Gastroesophageal sphincter (tissue), 4 donors: Measurements from ENCODE around the gene RETSAT. TPM values are rescaled to one million over a fixed set of nuclear protein-coding genes. Genes with fewer than 3 reads are reported as not detected.

ENCODE experiments used
- ATAC-seq: fragments of 150-250 bp; one replicate; pipeline ENCODE4 v1.9.1; 2016; ENCODE audit warnings: mild to moderate bottlenecking, moderate library complexity
- H3K27ac ChIP-seq, 4 donors: fragments of 200-600 bp; sonication (generic) in 3 of 4; 1 replicate in 3 of 4; 2 replicates in 1 of 4; pipeline ENCODE4 v1.5.1; 2016 to 2019
- H3K27me3 ChIP-seq: fragments of 200-600 bp; sonication (generic); one replicate; pipeline ENCODE4 v1.5.1; 2019
- H3K36me3 ChIP-seq, 2 donors: fragments of 200-600 bp; sonication (generic); one replicate each; pipeline ENCODE4 v1.5.1; 2019; ENCODE audit warnings: control low read depth in 1 of 2
- H3K4me1 ChIP-seq, 3 donors: fragments of 200-600 bp; sonication (generic); 1 replicate in 2 of 3; 2 replicates in 1 of 3; pipeline ENCODE4 v1.5.1; 2016 to 2019; ENCODE audit warnings: control low read depth in 2 of 3
- H3K4me3 ChIP-seq, 2 donors: fragments of 200-600 bp; sonication (generic); one replicate each; pipeline ENCODE4 v1.5.1; 2019; ENCODE audit warnings: mild to moderate bottlenecking in 1 of 2, moderate library complexity in 1 of 2
- H3K9me3 ChIP-seq, 3 donors: fragments of 200-600 bp; sonication (generic); one replicate each; pipeline ENCODE4 v1.5.1; 2017 to 2019; ENCODE audit warnings: control low read depth in 2 of 3
- CTCF ChIP-seq, 4 experiments: fragments of 200-600 bp in 2 of 4; fragments of 450-650 bp in 2 of 4; sonication (generic) in 1 of 4; IDR thresholded peaks; one replicate each; pipeline ENCODE4 v1.5.1; 2017 to 2019; ENCODE audit warnings: antibody characterized with exemption in 4 of 4, mild to moderate bottlenecking in 2 of 4, moderate library complexity in 2 of 4
- EP300 ChIP-seq: sonication (generic); formaldehyde crosslinking; IDR thresholded peaks from one replicate; pipeline ENCODE4 v1.6.1; 2017; ENCODE audit warnings: antibody characterized with exemption, mild to moderate bottlenecking
- POLR2A ChIP-seq, 2 donors: fragments of 450-650 bp; IDR thresholded peaks; one replicate each; pipeline ENCODE4 v1.6.1; 2017; ENCODE audit warnings: antibody characterized with exemption in 2 of 2, mild to moderate bottlenecking in 2 of 2, moderate library complexity in 1 of 2
- POLR2AphosphoS5 ChIP-seq: sonication (generic); formaldehyde crosslinking; IDR thresholded peaks from one replicate; pipeline ENCODE4 v1.6.1; 2017; ENCODE audit warnings: antibody characterized with exemption
- WGBS, 2 donors: methylation state at CpG; one replicate each; pipeline ENCODE4 v1.1.5; 2018; ENCODE audit warnings: low coverage in 1 of 2; 5-methylcytosine and 5-hydroxymethylcytosine counted together
- total RNA-seq, 4 donors: library from RNA; depleted of rRNA; stranded (reverse); fragments of >200 nt; gene quantifications; one replicate each; pipeline ENCODE4 v1.1.0, GENCODE V29; 2016

Gene RETSAT
- total RNA-seq, 4 donors from 2014 or later: 29.5 to 61.8 (median 44.9) TPM

GRCh38 chr2:85357736-85358135, 3.4 kb upstream of the RETSAT start:
- Histone ChIP-seq H3K36me3 (peaks cover 0 to 70% of the 10 kb centered on the region in 2 donors), H3K27me3 (no peaks in the 10 kb centered on the region), H3K4me3 (no peak overlapping the region), H3K9me3 (no peaks in the 10 kb centered on the region), H3K4me1 (peaks cover 0 to 60% (median 9%) of the 10 kb centered on the region in 3 donors), H3K27ac (no peak overlapping the region)
- TF ChIP-seq EP300 (no peak), POLR2AphosphoS5 (no peak), POLR2A (IDR thresholded peaks at IDR 0.05) (no peak), CTCF (IDR thresholded peaks at IDR 0.05) (no peak)
- no peak for ATAC-seq
- 84 to 88% methylated on average over 3 of the region's 3 CpGs for WGBS, 2 donors

- Histone ChIP-seq H3K4me1 (peaks cover 0 to 73% (median 9%) of the 10 kb centered on the region in 3 donors), H3K27me3 (no peaks in the 10 kb centered on the region), H3K27ac (no peak overlapping the region), H3K9me3 (no peaks in the 10 kb centered on the region), H3K36me3 (peaks cover 0 to 61% of the 10 kb centered on the region in 2 donors), H3K4me3 (no peak overlapping the region)
- WGBS, 2 donors: 100% methylated on average over 1 of the region's 2 CpGs; no CpG with 5 or more reads in 1 of the 2 donors
- ATAC-seq: no peak
- TF ChIP-seq POLR2AphosphoS5 (no peak), EP300 (no peak), POLR2A (IDR thresholded peaks at IDR 0.05) (no peak)
Measured at GRCh38 chr2:85356186-85356585, 1.9 kb upstream of the RETSAT start.

DNA sequence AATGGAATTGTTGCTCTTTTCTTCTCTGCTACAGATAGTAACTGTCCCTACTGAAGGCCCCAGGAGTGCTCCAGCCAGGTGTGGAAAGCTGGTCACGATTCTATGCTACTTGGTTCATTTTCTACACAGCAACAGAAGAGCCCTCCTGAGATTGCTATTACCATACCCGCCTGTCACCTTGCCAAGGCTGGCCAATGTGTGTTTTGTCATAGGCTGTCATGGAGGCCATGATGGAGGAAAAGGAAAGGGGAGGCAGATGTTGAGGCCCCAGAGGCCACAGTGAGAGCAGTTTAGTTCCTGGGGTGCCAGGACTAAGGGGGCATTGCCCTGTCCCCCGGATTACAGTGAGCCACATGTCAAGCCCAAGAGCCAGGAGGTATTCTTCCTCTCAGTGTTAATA, 1.2 kb upstream of the RETSAT start:
- Histone ChIP-seq H3K27me3 (no peaks in the 10 kb centered on the region), H3K27ac (peak overlapping the region in 1 of 4 donors; percentile 84), H3K4me3 (peak overlapping the region; percentile 73 to 88), H3K36me3 (peaks cover 0 to 61% of the 10 kb centered on the region in 2 donors), H3K9me3 (no peaks in the 10 kb centered on the region), H3K4me1 (peaks cover 0 to 73% (median 9%) of the 10 kb centered on the region in 3 donors)
- ATAC-seq: no peak
- TF ChIP-seq EP300 (no peak), POLR2A (IDR thresholded peaks at IDR 0.05) (no peak), CTCF (IDR thresholded peaks at IDR 0.05) (no peak), POLR2AphosphoS5 (no peak)
- WGBS, 2 donors: 40% methylated on average over 2 of the region's 3 CpGs; no CpG with 5 or more reads in 1 of the 2 donors

DNA sequence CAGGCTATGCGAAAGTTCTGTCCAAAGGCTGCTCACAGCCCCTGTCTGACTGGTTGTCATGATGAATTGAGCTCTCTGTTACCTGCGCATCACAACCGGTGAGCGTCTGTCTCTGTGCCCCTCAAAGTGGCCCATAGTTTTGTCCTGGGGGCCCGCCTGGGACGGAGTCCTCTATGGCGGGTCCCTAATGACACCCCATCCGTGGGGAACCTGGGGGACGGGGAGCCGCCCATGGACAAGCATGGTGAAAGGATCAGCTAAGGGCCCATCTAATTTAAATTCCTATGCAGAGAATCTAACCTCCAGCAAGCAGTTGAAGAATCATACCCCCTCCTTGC, 714 bp upstream of the RETSAT start:
- Histone ChIP-seq H3K27ac (peak overlapping the region; percentile 63 to 89 (median 84)), H3K4me3 (peak overlapping the region; percentile 73 to 88), H3K9me3 (no peaks in the 10 kb centered on the region), H3K27me3 (no peaks in the 10 kb centered on the region), H3K36me3 (peaks cover 0 to 61% of the 10 kb centered on the region in 2 donors), H3K4me1 (peaks cover 0 to 73% (median 9%) of the 10 kb centered on the region in 3 donors)
- TF ChIP-seq CTCF (IDR thresholded peaks at IDR 0.05) (no peak), EP300 (no peak), POLR2A (IDR thresholded peaks at IDR 0.05) (no peak), POLR2AphosphoS5 (no peak)
- ATAC-seq: no peak
- WGBS, 2 donors: no CpG with 5 or more reads among the region's 10 CpGs

- Histone ChIP-seq H3K27ac (peak overlapping the region; percentile 19 to 89 (median 84)), H3K4me1 (peaks cover 0 to 66% (median 9%) of the 10 kb centered on the region in 3 donors), H3K4me3 (peak overlapping the region; percentile 73 to 88), H3K36me3 (peaks cover 0 to 61% of the 10 kb centered on the region in 2 donors), H3K9me3 (no peaks in the 10 kb centered on the region), H3K27me3 (no peaks in the 10 kb centered on the region)
- TF ChIP-seq POLR2AphosphoS5 (no peak), CTCF (IDR thresholded peaks at IDR 0.05) (no peak), EP300 (no peak), POLR2A (IDR thresholded peaks at IDR 0.05) (no peak)
- peak; percentile 35 for ATAC-seq
- 5 to 8% methylated on average over 11 of the region's 16 CpGs for WGBS, 2 donors
Measured at GRCh38 chr2:85353876-85354285, 447 bp downstream of the RETSAT start.
